ENCODE results near the gene NCOA7.
"Not testable (repeated sequence)": the region's sequence is repeated elsewhere in the genome, so short reads cannot be mapped to it uniquely, and the experiment has no call there.

NCOA7 gene

DNA sequence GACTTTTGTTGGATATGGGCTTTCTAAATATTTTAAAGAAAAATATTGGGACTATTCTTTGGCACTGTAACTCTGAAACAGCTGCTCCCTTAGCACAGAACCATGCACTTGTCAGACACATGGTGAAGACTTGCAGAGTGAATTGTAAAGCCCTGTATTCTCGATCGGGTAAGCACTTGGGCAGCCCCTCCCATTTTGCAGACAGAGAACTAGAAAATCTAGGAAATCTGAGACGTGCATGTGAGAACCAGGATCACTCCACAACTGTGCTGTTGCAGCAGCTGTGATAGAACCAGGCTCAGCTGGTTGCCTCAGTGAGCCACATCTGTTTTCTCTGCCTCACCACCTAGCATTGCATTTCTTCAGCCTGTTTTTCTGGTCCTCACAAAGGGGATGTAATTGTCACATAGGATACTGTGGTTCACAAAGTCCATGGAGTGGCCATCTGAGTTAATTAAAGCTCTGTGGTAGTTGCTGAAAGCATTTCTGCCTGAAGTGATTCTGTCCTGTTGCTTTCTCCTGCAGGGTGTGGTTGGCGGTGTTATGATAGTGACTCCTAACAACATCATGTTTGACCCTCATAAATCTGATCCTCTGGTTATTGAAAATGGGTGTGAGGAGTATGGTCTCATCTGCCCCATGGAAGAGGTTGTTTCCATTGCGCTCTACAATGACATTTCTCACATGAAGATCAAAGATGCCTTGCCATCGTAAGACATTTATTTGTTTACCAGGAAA lies 94.0 kb downstream of the NCOA7 start:
- DNase-seq: no peak

DNA sequence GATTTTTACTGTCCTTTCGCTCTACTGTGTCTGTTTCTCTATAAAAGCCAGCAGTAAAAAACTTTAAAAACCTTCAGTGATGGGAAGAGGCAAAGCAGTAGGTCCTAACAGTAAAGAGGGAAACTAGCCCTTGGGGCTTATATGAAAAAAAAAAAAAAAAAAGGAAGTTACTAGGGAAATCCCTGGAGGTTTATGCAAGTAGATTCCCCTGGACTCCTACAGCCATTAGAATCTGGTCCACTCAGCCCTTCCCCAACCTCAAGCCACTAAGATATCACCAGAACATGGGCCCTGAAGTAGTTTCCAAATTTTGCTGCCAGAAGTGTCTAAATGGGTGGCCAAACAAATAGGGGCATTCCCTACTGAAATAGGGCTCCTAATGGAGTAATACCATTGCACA lies 95.3 kb downstream of the NCOA7 start:
- no peak for DNase-seq

DNA sequence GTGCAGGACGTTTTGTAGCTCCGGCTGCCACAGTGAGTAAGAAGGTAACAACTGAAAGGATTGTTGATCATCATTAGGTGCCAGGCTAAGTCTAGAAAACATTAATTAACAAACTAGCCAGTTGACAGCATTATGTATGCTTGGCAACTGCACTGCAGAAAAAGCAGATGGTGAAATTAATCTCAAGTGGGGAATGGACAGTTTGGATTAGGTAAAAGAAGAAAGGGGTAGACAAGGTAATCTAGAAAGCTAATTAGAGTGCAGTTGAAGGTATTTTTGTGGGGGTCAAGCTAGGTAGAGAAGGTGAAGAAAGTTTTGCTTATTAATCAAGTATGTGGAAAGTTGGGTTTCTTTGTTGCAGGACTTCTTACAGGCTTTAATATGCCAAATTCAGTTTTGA lies 96.2 kb downstream of the NCOA7 start:
- no peak for DNase-seq

DNA sequence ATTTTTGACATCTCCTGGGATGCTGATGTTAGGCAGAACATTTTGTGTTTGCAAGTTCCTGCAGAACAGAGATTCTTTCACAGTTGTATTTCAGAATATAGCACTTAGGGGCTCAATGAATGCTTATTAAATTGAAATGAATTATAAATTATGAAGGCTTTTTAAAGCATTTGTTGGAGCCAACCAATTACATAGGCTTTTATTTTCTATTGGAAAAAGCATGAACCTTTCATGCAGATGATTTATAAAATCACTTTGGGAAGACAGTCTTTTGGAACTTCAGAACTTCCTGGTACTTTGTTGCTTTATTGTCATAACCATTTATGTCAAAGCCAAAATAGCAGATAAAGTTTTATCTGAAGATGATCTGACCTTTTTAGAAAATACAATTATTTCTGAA lies 96.6 kb downstream of the NCOA7 start:
- DNase-seq: no peak

DNA sequence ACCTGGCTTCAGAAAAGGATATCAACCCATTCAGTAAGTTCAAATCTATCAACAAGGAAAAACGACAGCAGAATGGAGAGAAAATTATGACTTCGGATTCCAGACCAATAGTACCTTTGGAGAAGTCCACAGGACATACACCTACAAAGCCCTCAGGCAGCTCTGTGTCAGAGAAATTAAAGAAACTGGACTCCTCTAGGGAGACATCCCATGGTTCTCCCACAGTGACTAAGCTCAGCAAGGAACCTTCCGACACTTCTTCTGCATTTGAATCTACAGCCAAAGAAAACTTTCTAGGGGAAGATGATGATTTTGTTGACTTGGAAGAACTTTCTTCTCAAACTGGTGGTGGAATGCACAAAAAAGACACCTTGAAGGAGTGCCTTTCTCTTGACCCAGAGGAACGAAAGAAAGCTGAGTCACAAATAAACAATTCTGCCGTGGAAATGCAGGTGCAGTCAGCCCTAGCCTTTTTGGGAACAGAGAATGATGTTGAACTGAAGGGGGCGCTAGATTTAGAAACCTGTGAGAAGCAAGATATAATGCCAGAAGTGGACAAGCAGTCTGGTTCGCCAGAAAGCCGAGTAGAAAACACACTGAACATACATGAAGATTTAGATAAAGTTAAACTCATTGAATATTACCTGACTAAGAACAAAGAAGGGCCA lies 98.4 kb downstream of the NCOA7 start:
- DNase-seq: no peak

DNA sequence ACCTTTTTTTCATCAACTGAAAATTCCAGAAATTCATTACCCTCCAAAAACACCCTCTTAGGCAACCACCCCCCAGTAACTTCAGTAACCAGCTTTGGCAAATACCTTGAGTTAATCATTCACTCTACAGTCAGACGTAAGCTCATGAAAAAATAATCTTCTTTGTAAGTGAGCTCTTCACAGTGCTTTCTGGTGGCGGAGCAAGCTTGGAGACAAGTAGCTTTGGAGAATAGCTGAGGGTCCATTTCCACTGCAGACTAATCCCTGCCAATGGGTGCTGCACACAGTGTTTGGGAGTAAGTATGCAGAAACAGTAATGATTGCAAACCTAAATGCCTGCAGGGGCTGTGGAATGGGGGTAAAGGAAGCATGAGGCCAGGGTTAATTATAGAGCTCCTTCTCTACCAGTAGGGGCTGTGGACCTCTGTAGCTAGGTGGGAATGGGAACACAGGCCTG lies 109.0 kb downstream of the NCOA7 start:
- DNase-seq: no peak

DNA sequence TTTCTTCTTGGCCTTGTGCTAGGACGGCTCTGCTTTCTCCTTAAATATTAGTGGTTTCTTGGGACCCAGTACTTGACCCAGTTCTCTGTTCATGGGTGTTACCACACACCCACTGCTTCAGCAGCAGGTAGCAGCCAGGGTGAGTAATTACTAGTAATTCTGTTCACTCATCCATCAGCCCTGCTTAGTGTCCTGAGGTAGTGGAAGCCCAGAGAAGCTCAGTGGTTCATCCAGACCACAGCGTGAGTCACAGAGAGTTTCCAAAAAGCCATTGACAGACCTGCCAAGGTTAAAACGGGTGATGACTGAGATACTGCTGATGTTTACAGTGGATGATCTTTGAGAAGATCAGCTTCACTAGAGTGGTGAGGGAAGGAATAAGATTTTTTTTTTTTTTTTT lies 114.1 kb downstream of the NCOA7 start:
- peak; percentile 32 to 44 for DNase-seq

DNA sequence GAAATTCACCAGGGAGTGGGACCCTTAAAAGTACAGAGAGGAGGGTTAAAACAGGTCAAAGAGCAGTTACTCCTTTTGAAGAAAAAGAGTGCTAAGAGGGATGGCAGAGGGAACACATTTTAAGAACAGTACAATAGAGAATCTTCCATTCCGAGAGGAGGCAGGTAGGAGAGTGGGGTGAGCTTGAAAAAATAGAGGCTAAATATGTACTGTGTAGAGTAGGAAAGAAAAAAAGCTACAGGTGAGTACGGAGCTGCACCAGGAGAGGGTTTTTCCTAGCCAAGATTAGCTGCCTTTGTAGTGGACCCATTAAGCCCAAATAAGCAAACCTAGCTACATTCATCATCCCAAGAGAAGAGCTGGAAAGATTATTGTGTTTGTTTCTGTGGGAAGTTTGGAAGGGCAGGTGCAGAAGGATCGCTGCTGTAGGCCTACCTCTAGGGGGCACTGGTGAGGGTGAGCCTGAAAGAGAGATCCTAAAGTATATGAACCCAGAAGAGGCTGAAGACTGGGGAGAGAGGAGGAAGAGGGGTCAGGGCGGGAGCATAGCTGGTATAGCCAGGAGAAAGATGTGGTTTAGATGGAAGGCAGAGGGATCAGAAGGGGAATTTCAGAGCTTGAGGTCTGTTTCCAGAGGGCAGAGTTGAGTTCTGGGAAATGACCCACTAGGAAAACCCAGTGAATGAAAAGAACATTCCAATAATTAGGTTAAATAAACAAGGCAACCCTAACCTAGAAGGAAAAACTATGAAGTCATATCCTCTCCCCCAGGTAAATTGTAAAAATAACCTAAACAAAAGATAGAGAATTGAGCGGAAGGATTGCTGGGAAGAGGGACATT lies 115.6 kb downstream of the NCOA7 start:
- peak; percentile 47 to 59 for DNase-seq

DNA sequence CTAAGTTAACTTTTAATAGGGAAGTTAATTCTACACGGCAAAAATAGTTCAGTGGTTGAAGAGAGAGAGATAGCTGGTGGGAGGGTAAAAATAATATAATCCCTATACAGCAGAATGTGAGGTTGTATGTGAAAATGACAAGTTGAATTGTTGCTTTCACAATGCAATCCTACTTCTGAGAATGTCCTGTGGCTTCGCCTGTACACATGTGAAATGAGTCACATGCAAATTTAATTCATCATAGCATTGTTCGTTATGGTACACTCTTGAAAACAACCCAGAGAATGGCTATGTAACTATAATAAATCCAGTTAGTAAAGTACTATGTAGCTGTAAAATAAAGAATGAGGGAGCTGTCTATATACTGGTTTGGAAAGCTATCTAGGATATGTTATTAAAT lies 119.8 kb downstream of the NCOA7 start:
- DNase-seq: no peak

DNA sequence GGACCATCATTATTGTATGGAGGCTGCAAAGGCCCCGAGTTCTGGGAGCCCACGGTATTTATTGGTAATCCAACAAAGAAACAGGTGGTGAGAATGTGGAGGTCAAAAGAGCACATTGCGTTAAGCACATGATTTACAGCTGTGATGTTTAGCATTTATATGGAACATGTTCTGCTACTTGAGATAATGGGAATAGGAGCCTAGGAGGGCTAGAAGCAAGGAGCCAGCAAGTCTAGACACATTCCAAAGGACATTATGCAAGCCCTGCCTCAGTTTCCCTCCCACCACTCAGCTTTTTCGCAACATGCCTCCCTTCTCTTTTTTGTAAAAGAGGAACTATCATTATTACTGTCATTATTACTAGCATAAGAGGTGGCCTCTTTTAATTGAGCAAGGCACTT lies 120.3 kb downstream of the NCOA7 start:
- not testable (repeated sequence) for DNase-seq

DNA sequence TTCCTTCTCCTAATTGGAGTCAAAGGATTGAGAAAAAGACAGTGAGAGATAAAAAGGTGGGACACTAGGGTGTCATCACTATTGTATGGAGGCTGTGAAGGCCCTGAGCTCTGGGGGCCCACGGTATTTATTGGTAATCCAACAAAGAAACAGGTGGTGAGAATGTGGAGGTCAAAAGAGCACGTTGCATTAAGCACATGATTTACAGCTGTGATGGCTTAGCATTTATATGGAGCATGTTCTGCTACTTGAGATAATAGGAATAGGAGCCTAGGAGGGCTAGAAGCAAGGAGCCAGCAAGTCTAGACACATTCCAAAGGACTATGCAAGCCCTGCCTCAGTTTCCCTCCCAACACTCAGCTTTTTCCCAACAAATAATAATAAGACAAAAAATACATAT lies 121.7 kb downstream of the NCOA7 start:
- DNase-seq: not testable (repeated sequence)

DNA sequence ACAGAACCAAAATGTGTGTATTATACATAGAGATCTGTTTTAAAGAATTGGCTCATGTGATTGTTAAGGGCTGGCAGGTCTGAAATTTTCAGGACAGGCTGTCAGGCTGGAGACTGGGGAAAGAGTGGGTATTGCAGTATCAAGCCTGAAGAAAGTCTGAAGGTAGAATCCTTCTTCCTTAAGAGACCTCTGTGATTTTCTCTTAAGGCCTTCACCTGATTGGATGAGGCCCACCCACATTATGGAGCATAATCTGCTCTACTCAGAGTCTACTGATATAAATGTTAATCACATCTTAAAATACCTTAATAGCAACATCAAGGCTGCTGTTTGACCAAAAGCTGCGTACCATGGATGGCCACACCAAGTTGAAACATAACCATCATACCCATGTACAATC lies 122.4 kb downstream of the NCOA7 start:
- DNase-seq: no peak

DNA sequence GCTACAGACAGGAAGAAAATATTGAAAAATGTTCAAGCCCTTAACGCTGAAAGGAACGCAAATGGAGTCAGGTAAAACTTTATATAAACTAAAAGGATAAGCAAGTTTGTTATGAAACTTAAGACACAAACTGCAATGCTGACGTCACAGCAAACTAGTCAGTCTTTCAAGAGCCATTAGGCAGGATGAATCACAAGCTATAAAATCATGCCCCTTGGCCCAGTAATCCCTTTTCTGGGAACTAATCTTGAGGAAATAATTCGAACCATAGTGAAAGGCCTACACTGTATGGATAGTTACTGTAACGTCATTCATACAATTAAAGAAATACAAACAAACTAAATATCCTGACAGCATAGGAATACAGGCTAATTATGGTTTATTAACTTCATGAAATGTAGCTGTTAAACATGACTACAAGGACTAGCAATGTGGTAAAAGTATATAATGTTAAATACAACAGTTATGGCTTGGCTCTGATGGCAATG lies 123.1 kb downstream of the NCOA7 start:
- DNase-seq: no peak

DNA sequence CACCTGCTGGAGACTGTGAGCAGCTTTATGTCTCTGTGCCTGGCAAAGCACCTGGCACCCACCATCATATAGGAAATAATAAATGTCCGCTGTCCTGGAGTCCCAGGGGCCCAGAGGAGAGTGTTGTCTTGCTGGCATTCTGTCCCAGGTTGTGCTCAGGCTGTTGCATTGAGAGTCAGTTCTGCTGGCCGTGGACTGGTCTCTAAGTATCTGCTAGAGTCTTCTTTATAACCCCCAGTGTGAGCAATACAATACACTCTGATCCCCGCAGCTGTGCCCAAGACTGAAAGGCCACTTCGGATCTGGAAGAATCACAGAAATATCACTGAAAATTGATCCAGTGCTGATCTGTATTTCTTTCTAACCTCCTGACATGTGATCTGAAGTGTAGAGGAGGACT lies 127.5 kb downstream of the NCOA7 start:
- DNase-seq: no peak

DNA sequence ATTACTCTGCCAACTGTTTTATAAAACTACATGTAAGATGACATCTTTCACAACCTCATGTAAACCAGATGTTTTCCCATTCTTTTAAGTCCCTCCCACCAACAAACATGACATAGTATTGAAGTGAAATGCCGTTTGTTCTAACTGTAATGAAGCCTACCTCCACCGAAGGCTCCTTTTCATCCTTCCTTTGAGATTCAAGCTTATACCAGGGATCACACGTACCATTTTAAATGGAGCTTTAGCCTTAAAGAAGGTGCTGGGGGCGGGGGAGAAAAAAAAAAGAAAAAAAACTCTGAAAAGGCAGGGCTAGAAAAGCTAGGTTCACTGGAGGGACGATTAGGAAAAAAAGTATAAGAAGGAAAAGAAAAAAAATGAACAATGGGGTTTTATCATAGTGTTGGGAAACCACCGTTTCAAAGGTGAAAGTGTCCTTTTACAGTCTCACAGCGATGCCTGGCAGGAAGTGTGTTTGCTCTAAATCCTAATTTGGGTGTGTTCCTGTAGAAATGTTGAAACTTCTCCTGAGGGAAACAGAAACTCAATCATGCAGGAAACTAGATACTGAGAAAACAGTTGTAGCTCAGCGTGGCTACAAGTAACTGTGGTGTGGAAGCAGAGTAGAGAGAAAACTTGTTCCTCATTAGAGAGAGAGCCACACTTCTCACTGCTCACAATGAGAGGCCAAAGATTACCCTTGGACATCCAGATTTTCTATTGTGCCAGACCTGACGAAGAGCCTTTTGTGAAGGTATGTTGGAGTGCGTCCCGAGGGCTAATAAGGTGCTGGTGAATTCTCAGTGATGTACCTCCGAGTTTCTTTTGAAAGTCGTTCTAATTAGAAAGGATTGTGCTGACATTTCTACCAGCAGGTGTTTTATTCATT lies 128.2 kb downstream of the NCOA7 start:
- peak in 1 of 2 donors; percentile 16 for DNase-seq

DNA sequence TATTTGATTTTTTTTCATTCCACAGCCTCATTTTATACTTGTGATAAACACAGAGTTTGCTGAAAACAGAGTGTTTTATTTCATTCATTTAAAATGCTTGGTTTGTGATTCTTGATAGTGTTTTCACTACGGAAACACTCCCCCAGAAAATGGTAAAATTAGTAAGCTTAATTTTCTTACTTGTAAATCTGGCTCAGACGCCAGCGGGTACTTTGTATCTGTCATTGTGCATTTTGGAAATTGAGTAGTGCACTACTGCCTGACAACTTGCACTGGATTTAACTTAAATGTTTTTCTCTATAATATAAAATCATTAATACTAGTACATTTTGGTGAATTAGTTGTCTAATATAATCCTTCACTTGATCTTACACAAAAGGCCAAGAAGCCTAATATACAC lies 128.9 kb downstream of the NCOA7 start:
- DNase-seq: no peak

DNA sequence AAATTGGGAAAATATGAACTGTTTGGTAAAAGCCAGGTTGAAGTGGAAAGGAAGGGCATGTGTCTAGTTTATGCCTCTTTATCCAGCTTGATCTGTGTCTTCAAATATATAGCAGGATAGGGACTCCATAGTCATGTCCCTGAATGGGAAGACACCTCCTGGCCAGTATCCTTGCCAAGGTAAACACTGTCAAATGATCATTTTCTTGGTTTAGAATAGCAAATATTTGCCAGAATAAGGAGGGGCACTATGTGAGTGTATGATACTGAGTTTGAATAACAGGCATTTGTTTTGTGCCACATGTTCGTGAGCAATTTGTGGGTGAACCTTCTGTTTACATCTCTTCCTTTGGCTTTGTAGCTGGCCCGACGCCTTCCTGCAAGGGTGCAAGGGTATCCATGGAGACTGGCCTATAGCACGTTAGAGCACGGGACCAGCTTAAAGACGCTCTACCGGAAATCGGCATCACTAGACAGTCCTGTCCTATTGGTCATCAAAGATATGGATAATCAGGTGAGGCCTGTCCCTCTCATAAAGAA lies 131.6 kb downstream of the NCOA7 start:
- no peak for DNase-seq

DNA sequence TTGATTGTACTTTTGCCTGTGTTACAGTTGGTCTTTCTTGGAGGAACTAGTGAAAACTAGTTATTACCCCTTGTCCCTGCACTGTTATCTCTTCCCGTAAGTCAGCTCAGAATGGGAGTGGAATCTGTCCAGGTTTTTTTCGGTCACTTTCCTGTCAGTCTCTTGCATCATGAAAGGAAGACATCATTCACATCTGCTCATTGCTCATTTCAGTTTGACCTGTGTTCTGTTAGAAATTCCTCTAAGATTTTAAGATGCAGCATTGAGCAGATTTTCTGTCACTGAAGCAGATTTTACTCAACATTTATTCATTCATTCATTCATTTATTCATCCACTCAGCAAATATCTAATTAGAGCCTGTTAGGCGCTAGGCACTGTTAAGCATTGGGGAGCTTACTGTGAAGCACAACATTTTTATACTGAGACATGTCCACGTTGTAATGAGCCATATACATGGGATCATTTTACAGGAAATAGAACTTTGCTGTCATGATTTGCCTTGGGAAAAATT lies 132.7 kb downstream of the NCOA7 start:
- no peak for DNase-seq

DNA sequence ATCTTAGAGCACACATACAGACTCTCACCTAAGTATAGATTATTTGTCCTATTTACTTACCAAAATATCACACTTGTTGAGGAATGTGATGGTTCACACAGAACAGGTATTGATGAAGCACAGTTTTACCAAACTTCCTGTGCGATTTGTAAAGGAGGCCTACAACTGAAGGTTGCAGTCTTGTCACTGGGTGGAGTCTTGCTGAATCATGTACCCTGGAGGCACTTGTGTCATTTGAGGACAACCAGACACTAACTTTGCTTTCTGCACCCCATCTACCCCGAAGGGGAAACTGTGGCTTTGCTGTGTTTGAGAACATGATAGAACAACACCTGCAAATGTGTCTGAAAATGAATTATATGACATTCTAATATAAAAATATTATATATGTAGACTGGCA lies 133.4 kb downstream of the NCOA7 start:
- DNase-seq: no peak

DNA sequence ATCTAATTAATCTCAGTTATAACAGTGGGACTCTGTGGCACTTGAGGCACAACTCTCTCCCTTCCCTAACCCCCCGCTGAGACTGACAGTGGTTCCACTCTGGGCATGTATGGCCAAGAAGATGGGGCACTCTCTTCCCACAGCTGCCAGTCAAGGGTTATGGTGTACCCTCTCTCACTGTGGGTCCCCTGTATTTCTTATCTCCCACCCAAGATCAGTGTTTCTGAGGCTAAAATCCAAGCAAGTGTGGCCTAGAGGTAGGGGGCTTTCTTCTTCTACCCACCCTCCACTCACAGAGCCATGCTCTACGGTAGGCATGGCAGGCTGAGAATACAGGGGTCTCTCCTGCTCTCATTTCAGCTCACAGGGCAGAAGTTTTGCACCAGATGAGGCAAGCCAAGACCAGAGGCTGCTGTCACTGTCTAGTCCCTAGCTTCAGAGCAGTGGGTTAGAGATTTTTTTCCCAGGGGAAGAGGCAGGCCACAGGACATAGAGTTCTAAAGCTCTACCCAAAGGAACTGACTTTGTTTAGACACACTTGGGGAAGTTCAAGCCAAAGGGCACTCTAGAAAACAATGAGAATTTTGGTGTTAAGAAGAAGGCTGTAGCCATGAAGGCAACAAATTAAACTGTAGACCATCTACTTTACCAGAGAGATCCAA lies 134.1 kb downstream of the NCOA7 start:
- no peak for DNase-seq

DNA sequence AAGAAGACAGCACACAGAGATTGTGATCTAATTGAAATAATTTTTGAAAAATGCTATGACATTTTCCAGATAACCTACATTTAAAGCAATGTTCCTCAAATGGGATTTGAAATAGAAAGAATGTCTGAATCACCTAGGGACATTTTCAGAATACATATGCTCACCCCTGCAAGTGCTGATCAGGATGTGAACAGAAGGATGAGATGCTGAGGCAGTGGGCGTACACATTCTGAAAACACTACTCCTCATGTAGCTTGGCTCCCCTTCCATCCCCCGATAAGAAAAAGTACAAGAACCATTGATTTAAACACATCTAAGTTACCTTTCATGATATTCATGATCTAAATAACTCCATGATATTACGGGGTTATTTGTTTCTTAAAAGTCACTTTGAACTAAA lies 136.0 kb downstream of the NCOA7 start:
- no peak for DNase-seq

Data from stimulated activated CD4-positive, alpha-beta T cell treated with anti-CD3 and anti-CD28 coated beads, Interleukin-2, amount 100 ng/mL, for 48 hours (primary cell).